Fibroblast of skin of right quadriceps (primary cell): ENCODE measurements around the gene TSHZ1.
A peak's percentile ranks its signal among the peaks of the same experiment; 100 is the strongest.

Experiments
- DNase-seq: peaks from one replicate; pipeline ENCODE4 v3.0.0-alpha.2; 2013

TSHZ1 gene

GRCh38 chr18:75208155-75208835 is 2.3 kb upstream of the TSHZ1 start:
- peak; percentile 59 for DNase-seq

- DNase-seq = no peak
These were observed 1.8 kb upstream of the TSHZ1 start for GRCh38 chr18:75208836-75209128.

- peak; percentile 86 for DNase-seq
These were observed 1.3 kb upstream of the TSHZ1 start, which contains the start of gene PTGR3 for GRCh38 chr18:75209129-75209950. PTGR3 (minus strand) TSS chr18:75209139; CDS start chr18:75209058, 81 bp downstream.

- DNase-seq = peak; percentile 49
These were observed 692 bp upstream of the TSHZ1 start for GRCh38 chr18:75209951-75210258.

- DNase-seq = no peak
These were observed 515 bp downstream of the TSHZ1 start for GRCh38 chr18:75211002-75211621.

DNA sequence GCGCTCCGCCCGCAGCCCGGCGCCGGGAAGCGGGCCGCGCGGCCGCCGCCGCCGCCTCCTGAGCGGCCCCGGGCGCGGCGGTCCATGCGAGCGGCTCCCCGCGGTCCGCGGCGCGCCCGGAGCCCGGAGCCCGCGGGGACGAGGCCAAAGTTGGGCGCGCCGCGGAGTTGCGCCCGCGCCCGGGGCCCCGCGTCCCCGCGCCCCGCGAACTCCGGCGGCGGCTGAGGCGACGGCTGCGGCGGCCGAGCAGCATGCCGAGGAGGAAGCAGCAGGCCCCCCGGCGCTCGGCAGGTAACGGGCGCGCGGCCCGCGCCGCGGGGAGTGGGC is 992 bp downstream of the TSHZ1 start:
- no peak for DNase-seq

DNA sequence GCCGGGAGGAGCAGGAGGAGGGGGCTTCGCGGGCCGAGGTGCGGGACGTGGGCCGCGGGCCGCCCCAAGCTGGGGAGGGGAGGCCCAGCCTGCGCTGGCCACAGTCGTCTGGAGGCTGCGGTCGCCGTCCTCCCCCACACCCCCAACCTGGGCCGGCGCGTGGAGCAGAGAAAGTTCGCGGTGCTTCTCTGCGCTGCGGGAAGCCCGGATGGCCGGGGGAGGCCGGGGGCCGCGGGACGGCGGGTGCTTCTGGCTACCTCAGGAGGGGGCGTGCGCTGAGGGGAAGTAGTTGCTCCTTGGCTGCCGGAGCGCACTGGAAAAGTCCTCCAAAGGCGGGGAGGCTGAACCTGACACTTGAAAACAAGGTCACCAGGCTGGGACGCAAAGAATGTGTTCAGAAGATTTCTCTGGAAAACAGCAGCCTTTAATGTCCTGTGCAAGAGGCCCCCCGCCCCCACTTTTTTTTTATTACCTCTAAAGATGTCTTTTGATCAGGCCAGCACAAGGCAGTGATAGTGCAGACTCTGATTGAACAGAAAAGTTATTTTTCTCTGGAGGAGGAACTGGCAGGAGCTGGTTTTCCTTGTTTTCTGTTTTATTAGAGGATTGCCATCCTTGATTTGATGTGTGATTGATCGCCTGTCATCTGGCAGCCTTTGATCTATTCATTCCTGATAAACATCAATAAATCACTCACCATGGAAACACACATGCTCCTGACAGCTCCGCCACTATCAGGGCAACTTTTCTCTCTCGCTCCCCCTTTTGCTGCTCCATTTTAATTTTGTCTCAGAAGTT is 1.6 kb downstream of the TSHZ1 start:
- DNase-seq = no peak

DNA sequence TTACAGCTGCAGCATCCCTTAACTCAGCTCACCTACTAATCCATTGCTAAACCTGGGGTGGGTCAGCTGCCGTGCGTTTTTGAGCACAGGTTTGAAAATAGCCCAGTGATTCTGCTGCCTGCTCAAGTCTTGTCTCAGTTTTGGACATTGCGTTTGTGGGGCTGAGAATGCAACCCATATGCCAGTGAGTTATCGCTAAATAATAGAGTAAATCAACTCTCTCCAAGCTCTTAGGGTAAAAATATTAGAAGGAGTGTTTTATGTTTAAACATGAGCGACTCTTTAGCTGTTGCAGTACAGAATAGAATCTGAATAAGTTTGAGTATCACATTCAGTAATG is 2.1 kb downstream of the TSHZ1 start:
- DNase-seq = no peak

DNA sequence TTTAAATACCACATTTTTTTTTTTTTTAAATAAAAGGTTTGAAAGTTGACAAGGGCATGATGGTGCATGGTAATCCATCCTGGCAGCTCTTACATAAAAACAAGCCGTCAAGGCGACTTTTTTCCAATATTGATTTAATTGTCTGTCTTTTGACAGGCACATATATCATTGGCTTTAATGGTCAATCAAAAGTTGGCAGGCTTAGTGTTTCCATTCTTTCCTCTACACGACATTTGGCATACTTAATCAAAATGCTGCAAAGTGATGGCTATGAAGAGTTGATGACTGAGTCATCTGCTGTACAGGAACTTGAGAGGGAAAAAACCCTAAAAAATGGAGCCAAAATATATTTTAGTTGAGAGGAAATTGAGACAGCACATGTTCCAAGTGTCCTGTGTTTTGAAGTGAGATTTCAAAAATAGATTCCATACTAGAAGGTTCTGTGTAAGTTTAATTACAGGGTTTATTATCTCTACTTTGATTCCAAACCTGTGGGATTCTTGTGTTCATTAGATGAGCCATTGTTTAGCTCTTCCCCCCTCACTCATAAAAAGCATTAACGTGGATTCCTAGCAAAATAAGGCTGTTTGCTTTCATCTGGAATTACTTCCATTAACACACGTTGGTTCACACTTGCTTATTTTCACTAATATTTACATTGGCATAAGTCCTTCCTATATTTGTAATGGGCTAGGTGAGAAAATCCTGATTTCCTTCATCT is 3.2 kb downstream of the TSHZ1 start:
- DNase-seq = peak; percentile 72

GRCh38 chr18:75214332-75214690 is 3.7 kb downstream of the TSHZ1 start:
- DNase-seq = no peak

- no peak for DNase-seq
These were observed 4.3 kb downstream of the TSHZ1 start for GRCh38 chr18:75214766-75215510.

DNA sequence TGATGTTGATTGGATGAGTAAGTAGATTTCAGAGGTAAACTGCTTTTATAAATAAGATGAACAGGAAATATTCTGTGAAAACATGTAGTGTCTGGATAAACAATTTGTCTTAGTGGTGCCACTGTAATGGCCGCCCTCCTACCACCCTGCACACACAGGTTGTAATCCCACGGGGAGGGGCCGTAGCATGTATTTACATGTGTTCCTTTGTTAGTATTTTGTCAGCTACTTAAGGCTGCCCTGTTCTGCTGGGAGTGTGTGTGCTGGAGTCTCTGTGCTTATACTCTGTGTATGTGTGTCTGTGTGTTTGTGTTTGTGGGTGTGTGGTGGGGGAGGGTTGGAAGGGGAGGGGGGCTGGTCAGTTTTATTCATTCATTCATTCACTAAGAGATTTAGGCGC is 5.1 kb downstream of the TSHZ1 start:
- DNase-seq = no peak

GRCh38 chr18:75216212-75216910 is 5.8 kb downstream of the TSHZ1 start:
- DNase-seq = no peak

DNA sequence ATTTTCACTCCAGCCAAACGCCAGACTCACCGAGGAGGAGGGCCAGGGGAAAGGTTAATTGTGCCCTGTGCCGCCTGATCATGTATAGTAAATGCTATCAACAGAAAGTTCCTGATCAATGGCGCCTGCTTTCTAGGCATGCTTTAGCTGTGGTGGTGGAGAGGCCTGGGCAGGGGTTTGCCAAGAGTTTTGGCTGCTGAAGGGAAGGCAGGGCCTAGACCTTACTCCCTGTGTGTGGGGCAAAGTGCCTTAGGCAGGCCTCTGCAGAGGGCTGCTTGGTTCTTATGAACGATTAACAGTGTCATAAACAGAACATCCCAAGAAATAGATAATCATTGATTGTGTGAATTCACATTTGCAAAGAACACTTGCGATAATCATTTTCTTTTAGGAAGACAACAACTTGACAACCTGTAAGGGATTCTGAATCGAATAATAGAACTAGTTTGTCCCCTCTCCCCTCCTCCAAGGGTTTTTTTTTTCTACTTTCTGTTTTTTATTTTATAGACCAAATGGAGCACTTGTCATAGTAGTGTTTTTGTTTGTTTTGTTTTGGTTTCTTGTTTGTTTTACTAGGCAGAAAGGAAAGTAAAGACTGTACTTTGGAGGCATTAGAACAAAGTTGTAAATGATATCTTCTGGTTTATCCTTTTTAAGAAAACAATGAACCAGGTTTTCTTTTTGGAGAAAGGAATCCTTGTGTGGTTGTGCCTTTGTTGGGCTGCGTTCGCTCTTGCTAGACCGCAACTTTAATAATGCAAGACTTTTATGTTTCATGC is 6.5 kb downstream of the TSHZ1 start:
- DNase-seq = no peak

DNA sequence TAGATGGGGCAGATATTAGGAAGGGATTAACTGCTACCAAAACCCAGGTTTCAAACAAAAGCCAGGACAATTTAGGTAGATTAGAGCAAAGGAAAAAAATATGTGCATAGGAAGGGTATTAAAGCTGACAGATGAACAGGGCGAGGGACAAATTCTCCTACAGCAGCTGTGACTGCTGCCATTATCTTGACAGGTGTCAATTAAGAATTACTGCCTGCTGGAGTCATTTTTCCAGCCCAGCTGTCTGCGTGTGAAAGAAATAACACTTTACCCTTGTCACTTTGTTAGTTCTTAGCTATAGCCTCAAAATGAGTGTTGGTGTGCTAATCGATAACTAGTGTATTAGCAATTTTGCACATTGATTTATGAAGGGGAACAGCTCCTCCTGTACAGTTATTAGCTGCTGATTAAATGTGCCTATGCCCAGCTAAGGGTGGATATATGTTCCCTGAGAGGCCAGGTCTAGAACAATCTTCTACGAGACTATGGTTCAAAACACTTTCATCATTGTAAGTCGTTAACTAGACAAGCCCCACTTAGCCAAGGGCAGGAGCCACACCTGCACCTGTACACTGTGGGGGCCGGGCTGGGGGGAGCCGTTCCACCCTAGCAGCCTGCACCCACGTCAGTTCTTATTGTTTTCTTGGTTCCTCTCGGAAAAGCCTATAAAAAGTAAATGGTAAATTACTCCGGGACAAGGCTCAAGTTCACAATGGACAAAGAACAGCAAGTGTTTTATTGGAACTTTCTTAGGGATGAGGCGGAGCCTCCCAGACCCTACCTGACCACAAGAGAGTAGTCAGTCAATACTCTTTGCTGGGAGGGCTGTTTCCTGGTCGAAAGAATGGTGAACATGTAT is 7.7 kb downstream of the TSHZ1 start:
- no peak for DNase-seq

GRCh38 chr18:75219745-75220375 is 9.3 kb downstream of the TSHZ1 start:
- no peak for DNase-seq

GRCh38 chr18:75220551-75221355 is 10.2 kb downstream of the TSHZ1 start:
- no peak for DNase-seq

DNA sequence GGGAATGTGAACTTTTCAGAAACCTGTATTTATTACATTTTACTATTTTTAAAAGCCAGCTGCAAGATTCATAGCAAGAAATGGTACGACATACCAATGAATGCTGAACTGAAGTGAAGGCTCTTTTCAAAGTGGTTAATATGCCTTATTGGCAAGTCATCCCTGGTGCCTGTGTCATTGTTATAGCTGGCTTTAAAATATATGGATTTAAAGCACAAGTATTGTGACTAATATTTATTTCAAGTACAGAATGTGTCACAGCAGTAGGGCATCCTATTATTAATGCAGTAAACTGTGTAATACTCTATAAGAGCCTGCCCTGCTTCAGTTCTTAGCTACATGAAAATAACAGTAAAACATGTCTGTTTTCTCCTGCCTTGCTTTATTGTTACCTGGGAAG is 10.8 kb downstream of the TSHZ1 start:
- DNase-seq = no peak

DNA sequence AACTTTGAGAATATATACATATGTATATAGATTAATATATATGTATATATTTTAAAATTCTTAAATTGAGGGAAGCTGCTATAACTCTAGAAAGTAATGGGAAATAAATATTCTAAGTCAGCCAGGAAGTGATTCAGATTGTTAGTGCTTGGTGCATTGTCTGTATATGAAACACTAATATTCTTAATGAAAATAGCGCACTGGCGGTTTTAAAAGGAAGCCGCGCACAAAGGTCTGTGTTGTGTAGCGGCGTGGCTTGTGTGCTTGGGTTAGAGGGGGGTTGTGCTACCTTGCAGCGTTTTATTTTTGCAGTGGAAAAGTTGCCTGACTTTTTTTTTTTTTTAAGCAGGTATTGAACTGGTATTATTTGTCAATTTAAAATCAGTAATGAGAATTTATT is 11.3 kb downstream of the TSHZ1 start:
- DNase-seq = no peak
